SU-DHL-6 (cell line): Measurements from ENCODE around the gene ADAM12.

Source experiments
- H2AFZ ChIP-seq: fragments of 200-600 bp; sonication (generic); 2 replicates; pipeline ENCODE4 v1.6.1; 2014; ENCODE audit warnings: low read depth, mild to moderate bottlenecking, moderate library complexity, mixed read lengths, antibody characterized with exemption, low read length; ENCODE audit not compliant: severe bottlenecking
- H3F3A ChIP-seq: fragments of 200-600 bp; shearing (Covaris generic); 2 replicates; pipeline ENCODE4 v1.6.0; 2016; ENCODE audit warnings: antibody characterized with exemption, mild to moderate bottlenecking; ENCODE audit not compliant: insufficient read depth
- H3K27ac ChIP-seq: fragments of 200-600 bp; sonication (generic); 2 replicates; pipeline ENCODE4 v1.5.1; 2016; ENCODE audit warnings: low read depth, mild to moderate bottlenecking, low read length, moderate library complexity, mixed read lengths
- H3K27me3 ChIP-seq: fragments of 200-600 bp; sonication (generic), shearing (Covaris generic); 2 replicates; pipeline ENCODE4 v1.6.0; 2014; ENCODE audit warnings: mild to moderate bottlenecking, low read length
- H3K36me3 ChIP-seq: fragments of 200-600 bp; sonication (generic); 2 replicates; pipeline ENCODE4 v1.6.1; 2014; ENCODE audit warnings: mild to moderate bottlenecking, low read length, mixed read lengths
- H3K4me2 ChIP-seq: fragments of 300-600, 200-600 bp; shearing (Covaris generic), sonication (generic); 2 replicates; pipeline ENCODE4 v1.6.0; 2014; ENCODE audit warnings: low read length, low read depth, mild to moderate bottlenecking; ENCODE audit not compliant: poor library complexity, severe bottlenecking
- H3K4me3 ChIP-seq: fragments of 200-600 bp; sonication (generic); 2 replicates; pipeline ENCODE4 v1.5.1; 2014; ENCODE audit warnings: antibody characterized with exemption, low read length, mild to moderate bottlenecking, mixed read lengths; ENCODE audit not compliant: insufficient read depth, poor library complexity, severe bottlenecking
- H3K79me2 ChIP-seq: fragments of 200-600 bp; sonication (generic); 2 replicates; pipeline ENCODE4 v1.6.1; 2014; ENCODE audit warnings: mild to moderate bottlenecking, low read length, moderate library complexity; ENCODE audit not compliant: insufficient read depth
- H3K9ac ChIP-seq: fragments of 200-600 bp; sonication (generic); 2 replicates; pipeline ENCODE4 v1.7.0; 2014; ENCODE audit warnings: mild to moderate bottlenecking, low read length
- H3K9me2 ChIP-seq: fragments of 200-600 bp; sonication (generic); replicated peaks from 2 replicates; pipeline ENCODE4 v1.6.1; 2014; ENCODE audit warnings: low read length; ENCODE audit not compliant: insufficient read depth
- H3K9me3 ChIP-seq: fragments of 200-600 bp; sonication (generic); 2 replicates; pipeline ENCODE4 v1.6.1; 2014; ENCODE audit warnings: low read length, mixed read lengths; ENCODE audit not compliant: insufficient read depth
- H4K20me1 ChIP-seq: fragments of 200-600 bp; sonication (generic); 2 replicates; pipeline ENCODE4 v1.6.1; 2014; ENCODE audit warnings: low read depth, mild to moderate bottlenecking, antibody characterized with exemption, low read length, moderate library complexity, mixed read lengths
- CTCF ChIP-seq: fragments of 200-600 bp; sonication (generic); IDR thresholded peaks from one replicate; pipeline ENCODE4 v1.5.1; 2017; ENCODE audit warnings: antibody characterized with exemption, mild to moderate bottlenecking, low read length, moderate library complexity; ENCODE audit not compliant: insufficient read depth, poor library complexity, severe bottlenecking
- EZH2phosphoT487 ChIP-seq: fragments of 200-600 bp; sonication (generic), shearing (Covaris generic); conservative IDR thresholded peaks from 2 replicates; pipeline ENCODE4 v1.6.1; 2018; ENCODE audit warnings: mild to moderate bottlenecking, antibody characterized with exemption, low read length, moderate library complexity, mixed read lengths

Gene ADAM12

GRCh38 chr10:126315494-126316177 is 72.6 kb downstream of the ADAM12 start:
- Histone ChIP-seq H4K20me1 (no peaks in the 10 kb centered on the region), H3K4me2 (no peak overlapping the region), H3K9me2 (no peaks in the 10 kb centered on the region), H2AFZ (no peak overlapping the region), H3K27ac (no peak overlapping the region), H3K4me3 (no peak overlapping the region), H3K36me3 (no peaks in the 10 kb centered on the region), H3K79me2 (no peaks in the 10 kb centered on the region), H3K9ac (no peak overlapping the region), H3F3A (no peaks in the 10 kb centered on the region), H3K27me3 (no peaks in the 10 kb centered on the region), H3K9me3 (no peaks in the 10 kb centered on the region)
- TF ChIP-seq EZH2phosphoT487 (no peak), CTCF (no peak)

- H3K9ac ChIP-seq, result no peak overlapping the region
- H3K9me2 ChIP-seq, result no peaks in the 10 kb centered on the region
- no peaks in the 10 kb centered on the region for H3K79me2 ChIP-seq
These were observed 73.3 kb downstream of the ADAM12 start for GRCh38 chr10:126314863-126315493.

GRCh38 chr10:126312167-126312566 is 76.1 kb downstream of the ADAM12 start:
- Histone ChIP-seq H3K9me2 (no peaks in the 10 kb centered on the region), H4K20me1 (no peaks in the 10 kb centered on the region), H3K4me3 (no peak overlapping the region), H3K36me3 (no peaks in the 10 kb centered on the region), H3K4me2 (no peak overlapping the region), H3K27me3 (no peaks in the 10 kb centered on the region), H3K9ac (no peak overlapping the region), H3K27ac (no peak overlapping the region), H2AFZ (no peak overlapping the region), H3K9me3 (no peaks in the 10 kb centered on the region), H3F3A (no peaks in the 10 kb centered on the region), H3K79me2 (no peaks in the 10 kb centered on the region)
- TF ChIP-seq CTCF, result no peak
- TF ChIP-seq EZH2phosphoT487, result no peak

More at GRCh38 chr10:126314863-126315493, 73.3 kb downstream of the ADAM12 start:
- no peak overlapping the region for H3K27ac ChIP-seq
- no peaks in the 10 kb centered on the region for H3K36me3 ChIP-seq
- no peak for TF ChIP-seq CTCF
- no peak for TF ChIP-seq EZH2phosphoT487
- H3K9me3 ChIP-seq, result no peaks in the 10 kb centered on the region
- H3K27me3 ChIP-seq, result no peaks in the 10 kb centered on the region
- H4K20me1 ChIP-seq, result no peaks in the 10 kb centered on the region
- H3F3A ChIP-seq, result no peaks in the 10 kb centered on the region
- no peak overlapping the region for H3K4me3 ChIP-seq
- H3K4me2 ChIP-seq, result no peak overlapping the region
- no peak overlapping the region for H2AFZ ChIP-seq
